GM18517 (cell line): ENCODE results near the gene BAG1.

Source experiments
- ATAC-seq: cut with Tn5 transposase; IDR thresholded peaks from one replicate; pipeline ENCODE4 v1.9.1; 2021; ENCODE audit warnings: mild to moderate bottlenecking, moderate library complexity; ENCODE audit not compliant: unreplicated experiment

Gene BAG1

DNA sequence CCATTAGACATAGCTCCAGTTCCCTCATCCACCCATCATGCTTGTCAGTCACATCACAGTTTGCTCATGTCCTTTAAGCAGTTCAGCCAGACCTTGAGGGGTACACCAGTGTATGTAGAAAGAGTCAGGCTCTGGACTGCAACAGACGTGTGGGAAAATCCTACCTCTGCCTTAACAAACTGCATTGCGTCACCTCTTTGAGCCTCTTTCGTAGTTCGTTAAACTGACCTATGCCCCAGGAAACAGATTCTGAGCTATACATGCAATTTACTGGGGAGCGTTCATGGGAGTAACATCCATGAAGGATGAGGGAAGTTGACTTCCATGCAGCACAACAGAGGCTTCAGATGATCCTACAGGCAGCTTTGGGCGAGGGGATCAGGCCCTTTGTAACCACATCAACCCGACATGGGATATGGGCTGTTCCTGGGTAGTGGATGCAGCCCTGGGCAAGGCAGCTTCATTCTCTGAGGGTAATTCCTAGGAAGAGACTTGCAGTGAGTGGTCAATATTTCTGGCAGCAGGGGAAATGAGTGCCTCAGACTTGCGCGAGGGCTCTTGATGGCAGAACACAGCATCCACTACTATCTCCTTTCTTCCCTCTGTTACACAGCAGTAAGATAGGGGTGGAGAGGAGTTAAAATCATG is 20.2 kb downstream of the BAG1 start:
- no peak for ATAC-seq

DNA sequence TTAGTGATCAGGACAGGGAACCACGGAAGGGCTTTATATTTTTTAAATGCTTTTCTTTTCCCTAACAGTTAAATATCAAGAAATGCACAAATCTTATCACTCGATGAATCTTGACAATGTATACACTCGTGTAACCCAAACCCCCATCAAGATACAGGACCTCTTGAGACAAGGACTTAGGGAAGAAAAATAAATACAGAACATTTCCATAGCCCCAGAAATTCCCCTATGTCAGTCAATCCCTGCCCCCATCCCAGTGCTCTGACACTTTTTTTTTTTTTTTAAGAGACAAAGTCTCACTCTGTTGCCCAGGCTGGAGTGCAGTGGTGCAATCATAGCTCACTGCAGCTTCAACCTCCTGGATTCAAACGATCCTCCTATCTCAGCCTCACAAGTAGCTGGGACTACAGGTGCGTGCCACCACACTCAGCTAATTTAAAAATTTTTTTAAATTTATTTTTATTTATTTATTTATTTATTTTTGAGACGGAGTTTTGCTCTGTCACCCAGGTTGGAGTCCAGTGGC is 21.8 kb downstream of the BAG1 start:
- no peak for ATAC-seq

DNA sequence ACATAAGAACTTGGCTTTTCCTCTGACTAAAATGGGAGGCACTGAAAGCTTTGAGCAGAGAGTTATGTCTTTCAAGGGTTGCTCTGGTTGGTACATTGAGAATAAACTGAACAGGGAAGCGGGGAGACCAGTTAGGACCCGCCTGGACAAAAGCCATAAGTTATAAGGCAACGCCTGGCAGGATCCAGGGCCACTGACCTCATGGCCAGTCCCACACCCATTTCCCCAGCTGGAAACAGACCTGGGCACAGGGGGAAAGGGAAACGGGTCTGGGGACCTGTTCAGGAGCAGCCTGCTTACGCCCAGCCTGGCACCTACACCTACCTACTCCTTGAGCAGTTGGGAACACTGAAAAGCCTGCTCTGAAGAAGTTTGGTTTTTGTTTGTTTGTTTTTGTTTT is 23.2 kb downstream of the BAG1 start:
- ATAC-seq, result no peak

DNA sequence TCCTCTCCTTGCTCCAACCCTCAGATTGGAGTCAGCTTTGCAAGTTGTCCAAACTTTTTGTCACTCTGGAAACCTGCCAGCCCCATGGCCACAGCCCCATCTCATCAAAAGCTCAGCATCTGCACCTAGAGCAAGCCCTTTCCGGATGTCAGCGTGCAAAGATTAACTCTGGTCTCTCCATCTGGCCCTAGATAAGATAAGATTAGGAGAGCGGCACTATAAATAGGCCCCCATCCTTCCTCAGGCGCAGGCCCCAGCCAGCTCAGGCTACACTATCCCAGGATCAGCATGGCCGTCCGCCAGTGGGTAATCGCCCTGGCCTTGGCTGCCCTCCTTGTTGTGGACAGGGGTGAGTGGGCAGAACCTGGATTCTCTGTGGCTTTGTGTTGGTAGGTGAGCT is 24.6 kb downstream of the BAG1 start, which contains the start of gene SPINK4:
Gene SPINK4, plus strand, starts transcription at position 247 of the 400 bp plus-strand sequence. Its CDS starts 42 bp downstream, at position 289.
- ATAC-seq, result no peak

DNA sequence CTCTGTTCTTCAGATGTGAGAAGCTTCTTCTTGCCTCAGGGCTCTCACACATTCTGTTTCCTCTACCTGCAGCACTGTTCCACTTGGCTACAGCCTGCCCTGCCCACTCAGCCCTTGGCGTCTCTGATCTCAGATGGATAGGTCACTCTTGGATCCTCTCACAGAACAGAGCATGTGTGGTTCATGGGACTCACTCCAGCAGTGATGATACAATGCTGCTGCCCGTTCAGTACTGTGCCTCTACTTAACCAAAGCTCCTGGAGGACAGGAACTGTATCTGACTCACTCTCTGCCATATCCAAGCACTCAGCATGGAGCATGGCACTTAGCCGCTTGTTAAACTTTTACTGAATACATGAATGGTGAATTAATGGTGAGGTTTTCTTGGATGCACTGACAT is 27.9 kb downstream of the BAG1 start:
- ATAC-seq, result no peak

DNA sequence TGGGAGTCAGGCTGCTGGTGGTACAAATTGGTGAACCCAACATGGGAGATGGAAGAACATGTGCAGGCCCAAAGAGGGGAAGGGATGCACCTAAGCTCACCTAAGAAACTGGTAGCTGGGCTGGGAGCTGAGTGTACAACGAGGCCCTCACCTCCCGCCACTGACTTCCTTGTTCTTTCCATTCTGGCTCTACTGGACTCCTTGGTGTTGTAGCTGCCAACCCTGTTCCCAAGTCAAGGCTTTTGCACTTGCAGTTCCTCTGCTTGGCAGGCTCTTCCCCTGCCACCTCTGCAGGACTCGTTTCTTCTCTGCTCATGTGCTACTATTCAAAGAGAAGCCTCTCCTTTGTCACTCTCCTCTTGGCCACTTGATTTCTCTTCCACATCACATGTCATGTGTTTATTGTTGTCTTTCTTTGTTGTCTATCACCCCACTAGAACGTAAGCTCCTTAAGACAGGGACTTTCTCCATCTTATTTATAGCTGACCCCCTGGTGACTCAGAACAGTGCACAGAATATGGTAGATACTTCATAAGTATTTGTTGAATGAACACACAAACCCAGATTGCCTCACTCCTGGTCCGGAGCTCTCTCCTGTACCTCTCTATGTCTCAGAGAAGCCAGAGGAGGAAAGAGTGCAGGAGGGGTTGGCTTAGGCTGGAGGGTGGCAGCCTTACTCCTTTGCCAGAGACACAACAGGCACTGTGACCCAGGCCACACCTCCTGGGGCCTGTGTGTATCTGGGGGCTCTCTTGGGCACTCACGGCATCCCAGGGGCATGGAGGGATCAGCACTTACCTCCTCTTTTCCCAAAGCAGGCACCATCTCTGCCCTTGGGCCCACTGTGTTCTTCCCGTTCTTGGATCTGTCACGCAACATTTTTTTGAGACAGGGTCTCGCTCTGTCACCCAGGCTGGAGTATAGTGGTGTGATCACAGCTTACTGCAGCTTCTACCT is 29.7 kb downstream of the BAG1 start:
- ATAC-seq, result no peak

DNA sequence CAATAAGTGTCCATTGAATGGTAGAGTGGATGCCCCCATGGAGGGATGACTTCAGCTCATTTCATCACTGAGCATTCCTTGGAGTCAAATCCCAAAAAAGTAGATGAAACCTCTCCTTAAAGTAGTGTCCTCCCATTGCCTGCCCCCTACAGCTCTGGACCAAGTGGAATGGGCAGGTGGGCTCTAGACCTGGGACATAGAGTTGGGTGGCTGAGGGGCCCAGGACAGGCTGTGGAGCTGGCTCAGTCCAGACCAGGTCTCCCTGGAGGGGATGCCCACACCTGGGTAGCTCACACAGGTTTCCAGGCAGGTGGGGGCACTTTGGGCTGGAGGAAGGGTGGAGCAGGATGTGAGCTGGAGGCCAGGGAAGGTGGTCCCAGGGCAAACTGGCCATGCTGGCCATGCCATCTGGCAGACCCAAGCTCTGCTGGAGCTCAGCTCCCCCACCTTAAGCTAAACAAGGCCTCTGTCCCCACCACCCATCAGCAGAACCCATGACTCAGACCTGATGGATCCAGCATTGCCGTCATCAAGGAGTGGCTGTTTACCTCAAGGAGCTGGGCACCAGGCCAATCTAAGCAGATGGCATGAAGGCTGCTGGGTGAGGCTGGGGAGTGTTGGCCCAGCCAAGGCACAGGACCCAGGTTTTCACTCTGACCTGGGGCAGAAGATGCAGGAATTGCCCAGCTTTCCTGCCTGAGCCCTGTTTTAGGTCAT is 30.7 kb downstream of the BAG1 start:
- no peak for ATAC-seq

DNA sequence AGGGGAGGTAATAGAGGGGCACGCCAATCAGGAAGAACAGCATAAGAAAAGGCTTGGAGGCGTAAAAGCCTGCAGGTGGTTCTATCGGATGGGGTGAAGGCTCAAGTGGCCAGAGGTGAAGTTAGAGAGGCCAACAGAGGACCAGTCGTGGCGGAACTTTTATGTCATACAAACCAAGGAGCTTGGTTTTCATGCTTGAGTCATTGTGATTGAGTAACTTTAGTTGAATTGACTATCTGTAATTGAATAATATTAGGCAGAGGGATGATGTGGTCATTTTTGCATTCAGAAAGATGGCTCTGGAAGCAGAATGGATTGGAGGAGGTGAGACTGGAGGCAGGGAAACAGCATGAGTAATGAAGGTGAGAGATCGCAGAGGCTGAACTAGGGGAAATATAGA is 31.7 kb downstream of the BAG1 start:
- no peak for ATAC-seq

DNA sequence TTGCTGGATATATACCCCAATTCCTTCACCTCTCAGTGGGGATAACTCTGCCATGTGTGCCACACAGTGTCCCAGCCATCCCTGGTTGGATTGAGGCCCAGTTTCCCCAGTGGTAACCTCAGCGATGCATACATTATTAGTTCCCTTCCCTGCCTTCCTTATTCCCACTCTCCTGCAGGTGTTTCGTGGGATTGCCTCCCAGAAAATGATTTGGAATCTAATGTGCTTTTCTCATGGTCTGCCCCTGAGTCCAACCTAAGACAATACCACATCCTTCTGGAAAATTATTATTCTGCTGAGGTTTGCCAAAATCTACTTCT is 32.9 kb downstream of the BAG1 start:
- ATAC-seq, result no peak

DNA sequence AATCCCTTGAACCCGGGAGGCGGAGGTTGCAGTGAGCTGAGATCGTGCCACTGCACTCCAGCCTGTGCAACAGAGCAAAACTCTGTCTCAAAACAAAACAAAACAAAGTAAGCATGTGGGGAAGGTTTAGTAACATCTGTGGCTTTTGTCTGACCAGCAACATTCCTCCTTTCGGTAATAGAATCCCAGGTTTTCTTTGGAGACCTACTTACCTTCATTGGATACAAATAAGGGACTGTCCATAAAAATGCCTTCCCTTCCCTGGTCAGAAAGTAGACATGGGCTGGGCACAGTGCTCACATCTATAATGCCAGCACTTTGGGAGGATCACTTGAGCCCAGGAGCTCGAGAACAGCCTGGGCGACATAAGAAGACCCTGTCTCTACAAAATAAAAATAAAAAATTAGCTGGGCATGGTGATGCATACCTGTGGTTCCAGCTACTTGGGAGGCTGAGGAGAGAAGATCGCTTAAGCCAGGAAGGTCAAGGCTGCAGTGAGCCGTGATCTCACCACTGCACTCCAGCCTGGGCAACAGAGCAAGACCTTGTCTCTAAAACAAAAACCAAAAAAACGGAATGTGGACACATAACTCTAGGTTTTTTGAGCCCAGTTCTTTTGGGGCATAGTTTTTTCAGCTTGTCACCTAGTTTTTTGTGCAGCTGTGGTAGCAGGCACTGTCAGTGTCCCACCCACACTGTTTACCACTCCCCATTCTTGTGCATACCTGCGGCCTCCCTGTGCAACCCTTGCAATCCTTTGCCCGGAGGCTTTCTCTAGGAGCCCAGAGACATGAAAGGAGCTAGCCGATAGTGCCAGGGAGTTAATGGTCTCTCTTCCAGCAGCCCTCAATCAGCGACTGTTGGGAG is 33.5 kb downstream of the BAG1 start:
- ATAC-seq, result no peak

DNA sequence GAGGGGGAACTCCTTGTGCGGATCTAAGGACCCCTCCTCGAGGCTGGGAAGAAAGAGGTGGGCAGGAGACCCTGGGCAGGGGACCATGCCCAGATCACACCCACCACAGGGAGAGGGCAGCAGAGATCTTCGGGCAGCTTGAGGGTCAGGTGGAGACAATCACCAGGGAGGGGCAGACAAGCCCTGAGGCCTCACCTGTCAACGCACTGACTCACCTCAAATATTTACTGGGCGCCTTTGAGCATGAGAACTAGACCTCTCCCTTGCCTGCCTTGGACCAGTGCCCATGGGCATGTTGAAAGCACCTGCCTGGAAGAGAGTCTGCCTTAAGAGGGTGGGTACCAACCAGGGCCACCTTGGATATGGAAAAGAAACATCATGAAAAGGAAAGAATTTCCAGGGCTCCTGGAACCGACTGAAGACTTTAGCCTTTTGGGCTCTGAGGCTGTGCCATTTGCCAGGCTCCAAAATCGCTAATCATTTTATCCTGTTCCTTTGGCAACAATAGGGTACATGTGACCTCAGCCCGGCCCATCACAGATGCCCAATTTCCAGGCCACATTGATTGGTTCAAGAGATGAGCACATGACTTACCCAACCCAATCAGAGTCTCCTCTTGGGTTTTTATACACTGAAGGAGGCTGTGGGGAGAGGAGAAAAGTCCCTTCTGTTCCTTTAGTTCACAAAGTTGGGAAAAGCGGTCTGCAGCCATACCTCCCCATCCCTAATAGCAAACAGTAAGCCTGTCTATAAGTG is 35.0 kb downstream of the BAG1 start:
- ATAC-seq, result no peak

DNA sequence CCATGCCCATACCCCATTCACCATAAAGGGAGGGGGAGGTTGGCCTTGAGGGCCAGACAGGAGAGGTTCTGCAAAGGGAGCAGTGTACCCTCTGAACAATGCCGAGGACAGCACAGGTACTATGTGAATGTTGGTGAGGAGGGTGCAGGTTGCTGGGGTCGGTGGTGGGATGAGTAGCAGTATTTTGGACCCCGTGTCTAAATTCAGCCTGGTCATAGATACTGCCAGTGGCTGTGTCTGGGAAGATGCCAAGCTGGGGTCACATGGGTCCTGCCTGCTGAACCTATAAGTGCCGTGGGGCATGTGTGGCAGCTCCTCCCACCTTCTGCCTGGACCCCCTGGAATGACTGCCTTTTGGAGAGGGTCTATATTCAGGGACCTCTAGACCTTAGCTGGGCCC is 35.9 kb downstream of the BAG1 start:
- no peak for ATAC-seq

DNA sequence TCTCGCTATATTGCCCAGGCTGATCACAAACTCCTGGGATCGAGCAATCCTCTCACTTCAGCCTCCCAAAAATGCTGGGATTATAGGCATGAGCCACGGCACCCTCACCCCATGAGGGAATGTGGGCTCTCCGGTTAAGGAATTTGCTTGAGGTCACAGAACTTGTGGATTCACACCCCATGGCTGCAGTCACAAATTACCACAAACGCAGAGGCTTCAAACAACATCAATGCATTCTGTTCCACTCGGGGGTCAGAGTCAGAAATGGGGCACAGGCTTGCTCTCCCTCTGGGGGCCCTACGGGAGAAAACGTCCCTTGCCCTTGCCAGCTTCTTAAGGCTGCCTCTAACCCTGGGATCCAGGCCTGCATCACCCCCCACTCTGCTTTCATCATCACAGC is 36.8 kb downstream of the BAG1 start:
- ATAC-seq, result no peak

DNA sequence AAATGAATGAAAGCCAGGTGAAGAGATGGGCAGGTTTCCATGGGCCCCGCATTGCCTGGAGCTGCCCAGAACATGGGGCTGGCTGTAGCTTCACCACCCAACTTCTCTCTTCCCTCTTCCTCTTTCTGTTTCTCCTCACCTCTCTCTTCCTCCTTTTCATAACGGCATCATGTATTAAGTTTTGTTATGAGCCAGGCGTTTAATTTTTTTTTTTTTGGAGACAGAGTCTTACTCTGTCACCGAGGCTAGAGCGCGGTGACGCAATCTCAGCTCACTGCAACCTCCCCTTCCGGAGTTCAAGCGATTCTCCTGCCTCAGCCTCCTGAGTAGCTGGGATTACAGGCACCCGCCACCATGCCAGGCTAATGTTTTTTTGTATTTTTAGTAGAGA is 37.5 kb downstream of the BAG1 start:
- ATAC-seq, result peak; percentile 60

DNA sequence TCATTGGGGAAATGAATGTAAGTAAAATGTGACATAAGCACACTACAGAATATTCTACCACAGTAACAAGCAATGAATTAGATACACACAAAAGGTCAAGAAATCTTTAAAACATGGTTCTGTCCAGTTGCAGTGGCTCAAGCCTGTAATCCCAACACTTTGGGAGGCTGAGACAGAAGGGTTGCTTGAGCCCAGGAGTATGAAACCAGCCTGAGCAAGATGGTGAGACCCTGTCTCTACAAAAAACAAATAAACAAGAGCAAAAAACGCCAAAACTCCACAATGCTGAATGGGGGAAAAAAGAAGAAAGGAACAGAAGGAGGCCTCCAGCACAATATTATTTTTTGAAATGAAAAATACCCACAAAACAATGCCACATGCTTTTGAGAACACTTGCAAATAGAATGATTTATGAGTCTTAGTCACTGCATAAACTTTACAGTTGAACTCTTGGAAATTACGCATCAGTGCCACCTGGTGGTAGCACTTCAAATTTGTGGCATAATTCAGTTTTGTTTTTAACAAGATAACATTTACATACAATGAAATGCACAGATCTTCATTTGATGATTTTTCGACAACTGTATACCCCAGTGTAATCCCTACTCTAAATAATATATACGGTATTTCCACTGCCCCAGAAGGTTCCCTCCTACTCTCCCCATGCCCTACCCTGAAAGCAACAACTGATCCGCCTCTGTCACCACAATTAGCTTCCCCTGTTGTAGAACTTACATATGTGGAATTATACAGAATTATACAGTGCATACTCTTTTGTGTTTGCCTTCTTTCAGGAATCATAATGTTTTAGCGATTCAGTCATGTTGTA is 39.0 kb downstream of the BAG1 start:
- no peak for ATAC-seq

DNA sequence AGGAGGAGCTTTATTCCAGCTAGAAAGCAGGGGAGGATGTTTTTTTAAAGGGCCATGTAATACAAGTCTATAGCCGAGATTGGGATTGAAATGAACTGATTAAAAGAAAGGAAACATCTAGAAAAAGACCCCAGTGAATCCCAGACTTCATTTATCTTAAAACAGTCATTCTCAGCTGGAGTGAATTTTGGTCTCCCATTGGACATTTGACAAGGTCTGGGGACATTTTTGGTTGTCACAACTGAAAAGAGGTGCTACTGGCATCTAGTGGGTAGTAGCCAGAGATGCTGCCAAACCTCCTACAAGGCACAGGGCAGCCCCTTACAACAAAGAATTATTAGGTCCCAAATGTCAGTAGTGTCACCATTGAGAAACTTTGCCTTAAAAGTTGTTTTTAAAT is 40.8 kb downstream of the BAG1 start:
- no peak for ATAC-seq

DNA sequence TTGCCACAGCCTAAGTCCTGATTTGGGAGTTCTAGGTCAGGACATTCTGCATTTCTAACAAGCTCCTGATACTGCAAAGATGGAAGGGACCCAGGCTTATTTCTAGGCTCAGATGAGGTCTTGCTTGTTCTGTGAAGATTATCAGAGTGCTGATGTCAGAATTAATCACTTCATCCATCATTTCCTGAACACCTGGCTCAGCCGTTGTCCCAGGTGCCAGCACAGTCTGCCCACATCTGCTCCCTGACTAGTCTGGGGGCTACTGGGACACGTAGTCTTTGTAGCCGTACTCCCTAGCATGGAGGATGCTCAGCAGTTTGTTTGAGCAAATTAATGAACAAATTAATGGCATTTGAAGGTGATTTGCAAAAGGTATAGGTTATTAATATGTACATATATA is 42.5 kb downstream of the BAG1 start:
- ATAC-seq, result no peak

DNA sequence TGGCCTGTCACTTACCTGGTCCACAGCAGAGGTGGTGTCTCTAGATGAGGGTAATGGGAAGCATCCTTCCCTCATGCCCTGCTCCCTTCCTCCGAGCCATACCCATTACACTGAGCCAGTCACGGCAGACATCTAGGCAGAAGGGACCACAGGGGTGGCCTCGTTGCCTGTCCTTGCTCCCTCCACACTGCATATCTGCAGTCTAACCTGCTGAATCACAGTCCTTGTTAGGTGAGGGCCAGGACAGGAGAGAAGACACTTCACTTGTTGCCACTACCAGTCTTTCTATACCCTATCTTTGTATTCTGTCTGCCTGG is 43.0 kb downstream of the BAG1 start:
- no peak for ATAC-seq
